Stimulated activated CD8-positive, alpha-beta memory T cell treated with anti-CD3 and anti-CD28 coated beads, Interleukin-12 subunit alpha, Interleukin-12 subunit beta, amount 100 ng/mL, for 1 hour (primary cell): ENCODE measurements around the gene SLC25A33.

Experiments
- DNase-seq: peaks from one replicate; pipeline ENCODE4 v3.0.0-alpha.2; 2020; ENCODE audit warnings: low read depth

The SLC25A33 gene

DNA sequence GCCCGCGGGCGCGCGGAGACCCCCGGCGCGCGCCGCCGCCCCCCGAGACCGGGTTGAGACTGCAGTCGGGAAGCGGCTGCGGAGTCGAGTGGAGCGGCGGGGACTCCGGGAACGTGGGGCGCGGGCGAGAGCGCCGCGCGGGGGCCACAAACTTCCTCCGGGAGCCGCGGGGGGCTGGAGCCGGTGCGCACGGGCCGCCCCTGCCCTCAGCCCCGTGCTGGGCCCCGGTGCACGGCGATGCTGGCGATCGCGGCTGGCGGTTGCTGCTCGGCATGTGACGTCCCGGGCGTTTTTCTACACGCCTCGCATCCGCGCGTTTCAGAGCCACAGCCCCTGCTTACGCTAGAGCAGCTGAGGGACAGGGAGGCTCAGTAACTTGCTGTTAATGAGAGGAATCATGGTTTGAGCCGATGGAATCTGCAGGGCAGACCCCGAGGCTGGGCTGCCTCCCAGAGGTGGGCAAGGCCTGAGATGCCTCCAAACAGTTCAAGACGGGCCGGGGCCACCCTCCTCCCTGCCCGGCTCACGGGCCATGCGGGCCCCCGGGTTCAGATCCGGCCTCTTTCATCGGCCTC, 50.0 kb downstream of the SLC25A33 start:
- peak; percentile 9 for DNase-seq

DNA sequence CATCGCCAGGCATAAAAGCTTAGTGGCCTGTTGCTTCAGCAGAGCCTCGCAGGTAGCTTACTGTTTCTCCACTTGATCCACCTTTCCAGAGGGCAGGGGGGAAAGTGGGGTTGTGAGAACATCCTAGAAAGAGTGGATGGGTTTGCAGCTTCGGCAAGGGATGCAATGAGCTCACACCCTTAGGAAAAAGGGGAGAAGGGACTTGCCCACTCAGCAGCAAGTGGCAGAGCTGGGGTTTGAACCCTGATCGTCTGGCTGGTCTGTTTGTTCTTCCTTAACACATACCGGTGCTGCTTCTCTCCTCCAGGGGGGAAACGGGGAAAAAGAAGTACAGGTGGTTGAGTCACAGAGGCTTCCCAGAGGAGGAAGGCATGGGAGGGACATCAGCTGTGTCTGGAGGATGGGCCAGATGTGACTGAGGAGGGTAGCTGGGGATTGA, 50.5 kb downstream of the SLC25A33 start:
- DNase-seq = no peak

DNA sequence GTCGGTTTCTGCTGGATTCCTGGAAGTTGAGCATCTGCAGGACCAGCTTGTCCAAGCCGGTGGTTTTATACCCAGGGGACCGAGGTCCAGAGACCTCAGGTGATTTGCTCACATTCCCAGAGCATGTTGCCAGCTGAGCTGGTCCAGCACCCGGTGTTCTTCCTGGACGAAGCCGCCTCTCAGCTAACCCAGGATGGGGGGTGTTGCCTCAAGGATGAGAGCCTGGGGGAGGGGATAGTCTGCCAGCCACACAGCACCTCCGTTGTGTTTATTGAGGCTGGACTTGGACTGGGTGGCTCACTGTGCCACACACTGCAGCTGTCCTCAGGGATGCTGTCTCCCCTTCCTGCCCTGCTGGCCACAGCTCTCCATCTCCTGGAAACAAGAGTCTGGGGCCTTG, 50.9 kb downstream of the SLC25A33 start:
- DNase-seq = no peak

DNA sequence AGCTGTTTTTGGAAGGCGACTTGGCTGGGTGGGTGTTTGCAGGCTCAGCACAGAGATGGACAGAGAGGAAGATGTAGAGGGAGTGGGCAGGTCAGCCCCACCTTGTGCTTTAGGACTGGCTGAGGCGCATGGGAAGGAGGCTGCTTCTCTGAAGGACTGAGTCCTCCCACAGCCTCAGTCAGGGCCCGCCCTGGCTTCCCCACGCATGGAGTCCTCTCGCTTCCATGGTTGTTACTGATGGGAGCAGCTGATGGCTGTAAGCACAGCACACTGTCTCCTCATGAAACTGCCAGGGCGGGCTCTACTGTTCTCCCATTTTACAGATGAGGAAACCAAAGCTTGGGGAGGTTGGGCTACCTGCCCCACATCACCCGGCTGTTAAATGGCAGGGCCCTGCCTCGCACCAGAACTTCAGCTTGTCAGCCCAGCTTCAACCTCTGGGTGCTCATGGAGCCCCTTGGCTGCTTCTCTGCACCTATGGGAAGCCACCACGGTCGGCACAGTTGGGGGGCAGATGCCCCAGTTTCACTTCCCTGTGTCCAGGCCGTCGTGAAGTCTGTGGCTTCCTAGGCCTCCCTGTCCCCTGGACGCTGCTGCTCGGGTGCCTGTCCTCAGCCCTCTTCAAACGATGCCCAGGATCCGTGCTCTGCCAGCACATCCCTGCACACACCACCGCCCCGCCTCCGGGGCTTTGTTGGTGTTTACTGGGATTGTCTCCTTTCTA, 51.8 kb downstream of the SLC25A33 start:
- no peak for DNase-seq

DNA sequence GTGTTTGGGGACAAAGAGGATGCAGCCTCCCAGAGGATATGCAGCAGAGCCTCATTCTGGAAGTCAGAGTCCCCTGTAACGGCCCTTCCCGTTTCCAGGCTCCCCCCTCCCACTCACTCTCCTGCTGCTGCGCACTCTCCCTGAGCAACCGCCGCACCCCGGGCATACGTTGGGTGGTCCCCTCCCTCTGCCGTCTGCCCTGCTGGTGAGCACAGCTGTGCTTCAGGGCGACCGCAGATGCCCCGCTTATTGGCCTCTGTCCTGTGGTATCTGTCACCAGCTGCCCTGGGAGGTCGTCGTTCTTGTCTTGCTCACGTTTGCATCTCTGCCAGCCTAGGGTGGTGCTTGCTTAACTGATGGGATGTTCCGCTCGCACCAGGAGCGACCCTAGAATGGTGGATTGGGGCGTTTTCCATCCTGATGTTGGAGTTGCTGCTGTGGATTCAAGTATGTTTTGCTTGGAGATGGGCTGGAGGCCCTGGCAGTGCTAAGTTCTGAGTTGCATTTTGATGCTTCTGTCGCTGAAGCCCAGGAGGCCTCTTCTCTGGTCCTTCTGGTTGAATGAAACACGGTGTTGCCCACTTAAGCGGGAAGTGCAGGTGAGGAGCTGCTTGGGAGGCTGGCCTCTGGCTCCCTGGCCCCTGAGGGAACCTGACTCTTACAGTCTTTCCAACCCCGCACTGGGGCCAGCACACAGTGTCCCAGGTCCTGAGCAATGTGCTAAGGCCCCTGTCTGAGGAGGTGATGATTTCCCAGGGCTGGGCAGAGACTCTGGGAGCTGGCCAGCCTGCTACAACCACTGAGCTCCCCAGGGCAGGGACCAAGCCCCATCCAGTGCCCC, 52.6 kb downstream of the SLC25A33 start:
- no peak for DNase-seq

DNA sequence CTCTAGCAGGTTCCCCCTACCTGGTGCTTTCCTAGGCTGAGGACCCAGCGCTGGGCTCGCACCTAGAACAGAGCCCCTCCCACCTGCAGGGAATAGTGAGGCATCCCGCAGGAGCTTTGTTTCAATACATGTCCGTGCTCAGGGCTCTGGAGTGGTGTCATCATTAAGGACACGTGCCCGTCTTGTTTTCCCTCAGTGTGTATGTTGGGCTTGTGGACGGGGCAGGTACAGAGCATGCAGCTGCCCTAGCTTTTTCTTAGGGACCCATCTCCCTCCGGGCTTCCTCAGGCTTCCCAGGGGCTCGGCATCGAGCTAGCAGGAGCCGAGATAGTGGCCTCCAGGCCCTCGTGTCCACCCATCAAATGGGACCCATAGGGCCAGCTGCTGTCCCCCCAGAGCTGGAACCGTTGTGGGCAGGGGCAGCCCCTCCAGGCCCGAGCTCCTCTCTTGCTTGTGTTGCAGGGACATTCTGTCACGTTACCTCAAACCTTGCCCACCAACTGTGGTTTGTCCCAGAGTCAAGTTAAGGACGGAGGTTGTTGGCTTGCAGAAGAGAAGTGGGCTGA, 53.3 kb downstream of the SLC25A33 start:
- DNase-seq = no peak

DNA sequence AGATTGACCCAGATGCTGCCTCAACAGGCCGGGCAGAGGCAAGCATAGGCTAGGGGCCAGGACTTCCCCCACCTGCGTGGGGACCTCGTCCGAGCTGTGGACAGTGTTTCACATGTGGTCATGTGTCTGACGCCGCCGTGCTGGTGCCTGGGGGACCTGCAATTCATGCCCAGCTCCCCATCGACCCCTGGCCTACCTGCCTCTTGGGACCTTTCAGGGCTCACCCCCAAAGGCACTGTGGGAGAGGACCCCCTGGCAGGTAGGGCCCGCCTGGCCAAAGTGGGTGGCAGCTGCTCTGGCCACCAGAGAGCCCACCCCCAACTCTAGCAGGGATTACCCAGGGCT, 53.9 kb downstream of the SLC25A33 start:
- no peak for DNase-seq

DNA sequence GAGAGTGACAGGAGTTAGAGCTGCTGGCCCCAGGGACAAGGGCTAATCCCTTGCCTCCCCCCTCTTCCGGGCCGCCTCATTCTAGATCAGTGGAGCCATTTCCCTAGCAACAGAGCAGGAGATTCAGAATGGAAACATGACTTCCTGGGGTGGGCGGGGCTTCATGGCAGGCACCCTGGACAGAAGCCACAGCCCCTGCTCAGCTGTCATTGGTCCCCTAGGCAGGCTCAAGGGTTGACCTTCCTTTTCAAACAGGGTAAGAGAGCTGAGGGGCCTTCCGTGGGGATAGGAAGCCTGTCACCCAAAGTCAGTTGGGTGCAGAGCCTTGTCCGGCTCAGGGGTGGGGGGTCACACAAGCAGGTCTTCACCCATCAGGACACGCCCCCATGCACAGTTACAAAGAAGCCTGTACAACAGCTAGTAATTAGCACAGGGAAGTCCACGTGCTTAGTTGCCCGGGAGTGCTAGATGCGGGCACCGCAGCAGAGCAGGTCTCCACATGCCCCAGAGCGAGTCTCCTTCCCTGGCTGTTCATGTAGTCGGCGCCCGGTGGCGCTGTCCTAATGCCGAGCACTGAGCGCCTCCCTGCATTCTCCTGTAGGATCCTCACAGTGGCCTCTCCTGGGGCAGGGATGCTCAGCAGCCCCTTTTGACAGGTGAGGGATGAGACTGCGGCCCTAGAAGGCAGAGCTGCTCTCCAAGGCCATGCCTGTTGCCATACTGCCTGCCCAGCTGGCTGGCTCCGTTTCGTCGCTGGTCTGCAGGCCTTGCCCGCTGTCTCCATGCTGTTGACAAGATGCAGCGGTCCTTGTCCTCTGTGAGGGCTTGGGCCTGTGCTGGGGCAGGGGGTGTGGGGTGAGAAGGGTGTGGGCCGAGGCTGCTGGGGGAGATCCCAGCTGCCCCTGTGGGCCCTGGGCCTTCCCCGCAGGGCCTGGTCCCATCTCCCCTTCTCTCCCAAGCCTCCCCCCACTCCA, 54.5 kb downstream of the SLC25A33 start:
- no peak for DNase-seq

DNA sequence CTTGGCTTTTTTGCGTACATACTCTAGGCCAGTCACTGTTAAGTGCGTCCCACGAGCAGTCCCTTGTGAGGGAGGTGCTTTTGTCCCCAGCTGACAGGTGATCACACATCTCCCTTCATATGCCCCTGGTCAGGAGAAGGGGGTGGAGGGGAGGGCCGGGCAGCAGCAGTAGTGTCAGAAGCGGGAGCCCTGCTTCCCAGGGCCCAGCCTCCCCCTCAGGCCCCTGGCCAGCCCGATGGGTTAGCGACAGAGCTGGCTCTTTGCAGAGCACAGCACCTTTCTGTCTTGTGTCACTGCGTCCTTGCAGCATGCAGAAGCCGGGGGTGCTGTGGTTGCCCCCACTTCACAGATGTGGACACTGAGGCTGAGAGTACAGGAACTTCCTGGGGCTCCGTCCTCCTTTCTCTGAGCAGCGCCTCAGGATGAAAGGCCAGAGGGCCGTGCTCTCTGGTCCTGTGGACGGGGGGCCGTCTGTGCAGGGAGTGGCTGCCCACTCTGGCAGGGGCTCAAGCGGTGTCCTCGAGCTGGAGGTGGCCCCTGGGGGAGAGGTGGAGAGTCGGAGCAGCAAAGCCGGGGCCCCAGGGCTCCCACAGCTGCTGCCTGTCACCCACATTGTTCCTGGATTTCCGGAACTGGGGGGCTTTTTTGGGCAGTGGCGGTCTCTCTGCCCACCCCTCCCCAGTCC, 55.3 kb downstream of the SLC25A33 start:
- no peak for DNase-seq

DNA sequence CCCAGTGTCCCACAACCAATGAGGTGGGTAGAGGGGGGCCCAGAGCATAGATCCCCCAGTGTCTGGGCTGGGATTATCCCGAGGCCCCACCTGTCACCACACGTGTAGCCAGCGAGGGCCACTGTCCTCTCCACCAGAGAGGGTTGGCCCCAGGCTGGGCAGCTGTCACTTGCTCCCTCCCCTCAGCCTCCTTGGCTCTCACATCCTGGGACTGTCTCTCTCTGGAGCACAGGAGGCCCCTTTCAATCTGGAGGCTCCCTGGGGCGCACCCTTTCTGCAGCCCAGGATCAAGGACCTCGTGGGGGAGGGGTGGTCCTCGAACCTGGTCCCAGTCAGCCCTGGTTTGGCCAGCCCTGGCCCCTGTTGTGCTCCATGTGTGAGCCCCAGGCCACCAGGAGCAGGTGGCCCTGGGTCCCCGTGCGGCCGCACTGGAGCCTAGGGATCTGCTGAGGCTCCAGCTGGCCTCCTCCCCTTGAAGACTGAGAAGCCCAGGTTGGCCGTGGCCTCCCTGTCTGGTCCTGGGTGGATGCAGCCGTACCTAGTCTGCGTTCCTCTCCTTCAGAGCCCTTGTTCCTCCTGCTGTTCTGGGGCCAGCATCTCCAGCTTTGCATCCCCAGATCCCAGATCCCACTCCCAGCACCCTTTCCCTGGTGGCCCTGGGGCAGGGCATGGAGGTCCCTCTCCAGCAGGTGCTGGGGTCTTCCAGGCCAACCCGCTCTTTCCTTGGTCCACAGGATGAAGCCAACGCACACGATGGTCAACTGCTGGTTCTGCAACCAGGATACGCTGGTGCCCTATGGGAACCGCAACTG, 56.1 kb downstream of the SLC25A33 start:
- DNase-seq = no peak

DNA sequence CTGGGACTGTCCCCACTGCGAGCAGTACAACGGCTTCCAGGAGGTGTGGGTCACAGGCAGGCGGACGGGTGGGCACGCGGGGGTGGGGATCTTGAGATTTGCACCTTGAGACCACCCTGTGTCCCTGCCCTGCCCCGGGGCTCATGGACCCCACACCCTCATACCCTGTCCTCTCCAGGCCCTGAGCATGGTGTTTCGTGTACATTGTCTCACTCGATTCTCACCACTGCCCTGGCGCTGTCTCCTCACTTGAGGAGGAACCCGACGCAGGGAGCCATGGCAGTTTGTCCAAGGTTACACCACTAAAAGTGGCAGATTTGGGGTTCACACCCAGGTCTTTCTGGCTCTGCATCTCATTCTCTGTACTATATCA, 56.7 kb downstream of the SLC25A33 start:
- no peak for DNase-seq

DNA sequence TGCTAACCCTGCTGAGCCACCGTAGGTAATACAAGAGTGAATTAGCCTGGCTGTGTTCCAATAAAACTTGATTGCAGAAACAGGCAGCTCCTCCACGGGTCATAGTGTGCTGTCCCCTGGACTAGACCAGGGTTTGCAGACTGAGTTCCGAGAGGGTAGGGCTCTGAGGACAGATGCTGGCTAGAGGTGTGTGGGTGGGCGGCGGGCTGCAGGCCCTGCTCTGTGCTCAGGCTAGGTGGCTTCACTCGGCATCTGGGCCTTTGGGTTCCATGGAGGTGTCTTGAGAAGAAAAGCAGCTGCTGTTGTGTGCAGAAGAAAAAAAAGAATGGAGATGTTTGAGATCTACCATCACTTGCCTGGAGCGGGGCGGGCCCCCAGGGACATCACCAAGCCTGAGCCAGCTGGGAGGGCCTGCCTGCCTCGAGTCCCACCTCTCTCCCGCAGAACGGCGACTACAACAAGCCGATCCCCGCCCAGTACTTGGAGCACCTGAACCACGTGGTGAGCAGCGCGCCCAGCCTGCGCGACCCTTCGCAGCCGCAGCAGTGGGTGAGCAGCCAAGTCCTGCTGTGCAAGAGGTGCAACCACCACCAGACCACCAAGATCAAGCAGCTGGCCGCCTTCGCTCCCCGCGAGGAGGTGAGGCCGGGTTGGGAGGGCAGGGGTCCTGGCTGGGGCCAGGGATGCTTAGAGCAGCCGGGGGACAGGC, 57.3 kb downstream of the SLC25A33 start:
- DNase-seq = no peak

DNA sequence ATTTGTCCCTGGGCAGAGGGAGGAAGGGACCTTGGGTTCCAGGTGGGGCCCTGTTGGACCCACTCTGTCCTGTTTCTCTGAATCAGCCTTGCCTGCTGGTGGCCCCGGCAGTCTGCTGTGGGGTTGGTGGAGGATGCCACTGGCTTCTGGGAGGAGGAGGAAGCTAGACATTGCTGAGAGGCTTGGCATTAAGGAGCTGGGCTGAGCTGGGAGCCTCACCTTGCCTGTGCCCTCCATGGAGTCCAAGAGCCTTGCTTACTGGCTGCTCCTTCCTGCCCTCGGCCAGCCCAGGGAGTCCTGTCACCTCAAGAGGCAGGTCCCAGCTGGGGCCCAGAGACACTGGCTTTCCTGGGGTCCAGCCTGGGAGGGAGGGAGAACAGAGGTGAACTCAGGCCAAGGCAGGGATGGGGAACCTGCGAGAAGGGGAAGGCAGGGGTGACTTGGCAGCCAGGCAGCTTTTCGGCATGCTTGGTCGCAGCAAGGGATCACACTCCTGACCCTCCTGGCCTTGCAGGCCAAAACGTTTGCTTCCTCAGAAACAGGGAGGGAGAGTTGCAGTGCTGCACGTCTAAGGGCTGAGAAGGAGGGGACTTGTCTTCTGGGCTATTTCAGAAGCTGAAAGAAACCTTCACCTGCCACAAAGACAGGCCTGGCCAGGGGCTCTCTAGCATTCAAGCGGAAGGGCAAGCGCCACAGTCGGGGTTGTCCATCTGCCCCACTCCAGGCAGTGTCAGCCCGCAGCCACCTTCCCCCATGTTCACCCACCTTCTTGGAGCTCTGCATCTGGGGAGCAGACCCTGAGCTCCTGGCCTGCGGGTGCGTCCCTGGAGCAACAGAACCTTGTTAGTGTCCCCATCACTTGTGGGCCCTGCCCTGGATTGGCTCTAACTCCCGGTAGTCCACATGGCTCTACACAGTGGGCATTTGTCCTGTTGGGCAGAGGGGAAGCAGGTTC, 58.4 kb downstream of the SLC25A33 start:
- DNase-seq = no peak

DNA sequence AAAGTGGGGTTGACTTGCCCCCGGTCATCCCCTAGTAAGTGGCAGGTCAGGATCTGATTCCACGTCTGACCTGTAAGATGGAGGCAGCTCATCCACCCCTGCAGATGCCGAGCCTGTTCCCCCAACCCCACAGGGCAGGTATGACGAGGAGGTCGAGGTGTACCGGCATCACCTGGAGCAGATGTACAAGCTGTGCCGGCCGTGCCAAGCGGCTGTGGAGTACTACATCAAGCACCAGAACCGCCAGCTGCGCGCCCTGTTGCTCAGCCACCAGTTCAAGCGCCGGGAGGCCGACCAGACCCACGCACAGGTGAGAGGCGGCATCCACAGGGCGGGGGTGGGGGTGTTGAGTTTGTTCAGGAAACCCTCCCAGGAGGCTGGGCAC, 59.0 kb downstream of the SLC25A33 start:
- no peak for DNase-seq

DNA sequence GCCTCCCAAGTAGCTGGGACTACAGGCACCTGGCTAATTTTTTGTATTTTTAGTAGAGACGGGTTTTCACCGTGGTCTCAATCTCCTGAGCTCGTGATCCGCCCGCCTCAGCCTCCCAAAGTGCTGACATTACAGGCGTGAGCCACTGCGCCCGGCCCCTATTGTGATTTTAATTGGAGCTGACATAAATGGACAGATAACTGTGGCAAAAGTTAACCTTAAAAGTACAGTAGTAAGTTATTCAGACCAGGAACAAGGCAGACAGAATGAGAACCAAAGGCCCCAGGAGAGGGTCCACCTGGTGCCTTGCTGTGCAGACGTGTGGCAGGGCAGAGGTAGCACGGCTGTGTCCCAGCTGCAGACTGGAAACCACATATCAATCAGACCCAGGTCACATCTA, 60.5 kb downstream of the SLC25A33 start:
- DNase-seq = no peak

DNA sequence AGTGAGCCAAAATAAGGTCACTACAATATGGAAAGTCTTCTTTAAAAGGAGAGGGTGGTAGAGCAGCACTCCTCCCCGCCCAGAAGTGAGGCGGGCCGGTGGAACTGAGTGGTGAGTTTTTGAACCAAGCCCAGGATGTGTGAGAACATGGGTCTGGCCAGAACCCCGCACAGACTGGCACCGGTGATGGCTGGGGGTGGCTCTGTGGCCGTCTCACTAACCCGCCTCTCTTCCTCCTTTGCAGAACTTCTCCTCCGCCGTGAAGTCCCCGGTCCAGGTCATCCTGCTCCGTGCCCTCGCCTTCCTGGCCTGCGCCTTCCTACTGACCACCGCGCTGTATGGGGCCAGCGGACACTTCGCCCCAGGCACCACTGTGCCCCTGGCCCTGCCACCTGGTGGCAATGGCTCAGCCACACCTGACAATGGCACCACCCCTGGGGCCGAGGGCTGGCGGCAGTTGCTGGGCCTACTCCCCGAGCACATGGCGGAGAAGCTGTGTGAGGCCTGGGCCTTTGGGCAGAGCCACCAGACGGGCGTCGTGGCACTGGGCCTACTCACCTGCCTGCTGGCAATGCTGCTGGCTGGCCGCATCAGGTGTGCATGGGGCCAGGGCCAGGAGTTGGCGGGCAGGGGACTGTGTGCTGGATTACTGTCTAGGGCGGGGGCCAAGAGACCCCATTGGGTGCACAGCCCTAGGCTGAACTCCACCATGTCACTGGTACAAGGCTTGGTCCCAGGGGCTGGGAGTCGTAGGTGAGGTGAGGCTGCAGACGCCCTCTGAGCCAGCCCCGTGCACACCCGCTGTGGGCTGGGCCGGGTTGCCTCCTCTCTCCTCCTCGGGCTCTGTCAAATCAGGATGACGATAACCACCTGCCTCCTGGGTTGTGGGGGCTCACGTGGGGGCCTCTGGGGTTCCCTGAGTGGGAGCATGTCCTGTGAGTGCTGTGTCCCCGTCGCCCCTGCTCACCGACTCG, 61.9 kb downstream of the SLC25A33 start:
- no peak for DNase-seq
